ENCODE data around the gene MYO1G.
"Not testable (repeated sequence)": the region's sequence is repeated elsewhere in the genome, so short reads cannot be mapped to it uniquely, and the experiment has no call there.

DNA sequence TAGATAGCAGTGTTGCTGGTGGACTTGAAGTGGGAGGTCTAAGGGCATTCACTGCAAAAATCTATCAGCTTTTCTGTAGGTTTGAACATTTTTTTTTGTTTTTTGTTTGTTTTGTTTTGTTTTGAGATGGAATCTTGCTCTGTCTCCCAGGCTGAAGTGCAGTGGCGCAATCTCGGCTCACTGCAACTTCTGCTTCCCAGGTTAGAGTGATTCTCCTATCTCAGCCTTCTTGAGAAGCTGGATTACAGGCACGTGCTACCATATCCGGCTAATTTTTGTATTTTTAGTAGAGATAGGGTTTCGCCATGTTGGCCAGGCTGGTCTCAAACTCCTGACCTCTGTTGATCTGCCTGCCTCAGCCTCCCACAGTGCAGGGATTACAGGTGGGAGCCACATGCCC is 44.3 kb downstream of the MYO1G start:
- TF ChIP-seq, protein P1, sequence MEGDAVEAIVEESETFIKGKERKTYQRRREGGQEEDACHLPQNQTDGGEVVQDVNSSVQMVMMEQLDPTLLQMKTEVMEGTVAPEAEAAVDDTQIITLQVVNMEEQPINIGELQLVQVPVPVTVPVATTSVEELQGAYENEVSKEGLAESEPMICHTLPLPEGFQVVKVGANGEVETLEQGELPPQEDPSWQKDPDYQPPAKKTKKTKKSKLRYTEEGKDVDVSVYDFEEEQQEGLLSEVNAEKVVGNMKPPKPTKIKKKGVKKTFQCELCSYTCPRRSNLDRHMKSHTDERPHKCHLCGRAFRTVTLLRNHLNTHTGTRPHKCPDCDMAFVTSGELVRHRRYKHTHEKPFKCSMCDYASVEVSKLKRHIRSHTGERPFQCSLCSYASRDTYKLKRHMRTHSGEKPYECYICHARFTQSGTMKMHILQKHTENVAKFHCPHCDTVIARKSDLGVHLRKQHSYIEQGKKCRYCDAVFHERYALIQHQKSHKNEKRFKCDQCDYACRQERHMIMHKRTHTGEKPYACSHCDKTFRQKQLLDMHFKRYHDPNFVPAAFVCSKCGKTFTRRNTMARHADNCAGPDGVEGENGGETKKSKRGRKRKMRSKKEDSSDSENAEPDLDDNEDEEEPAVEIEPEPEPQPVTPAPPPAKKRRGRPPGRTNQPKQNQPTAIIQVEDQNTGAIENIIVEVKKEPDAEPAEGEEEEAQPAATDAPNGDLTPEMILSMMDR (IDR thresholded peaks at IDR 0.05): not testable (repeated sequence)
- TF ChIP-seq POLR2AphosphoS5, TCF7L2 (IDR thresholded peaks at IDR 0.05; ENCODE audit: low read depth, low read length): not testable (repeated sequence)
- TF ChIP-seq, protein P2, sequence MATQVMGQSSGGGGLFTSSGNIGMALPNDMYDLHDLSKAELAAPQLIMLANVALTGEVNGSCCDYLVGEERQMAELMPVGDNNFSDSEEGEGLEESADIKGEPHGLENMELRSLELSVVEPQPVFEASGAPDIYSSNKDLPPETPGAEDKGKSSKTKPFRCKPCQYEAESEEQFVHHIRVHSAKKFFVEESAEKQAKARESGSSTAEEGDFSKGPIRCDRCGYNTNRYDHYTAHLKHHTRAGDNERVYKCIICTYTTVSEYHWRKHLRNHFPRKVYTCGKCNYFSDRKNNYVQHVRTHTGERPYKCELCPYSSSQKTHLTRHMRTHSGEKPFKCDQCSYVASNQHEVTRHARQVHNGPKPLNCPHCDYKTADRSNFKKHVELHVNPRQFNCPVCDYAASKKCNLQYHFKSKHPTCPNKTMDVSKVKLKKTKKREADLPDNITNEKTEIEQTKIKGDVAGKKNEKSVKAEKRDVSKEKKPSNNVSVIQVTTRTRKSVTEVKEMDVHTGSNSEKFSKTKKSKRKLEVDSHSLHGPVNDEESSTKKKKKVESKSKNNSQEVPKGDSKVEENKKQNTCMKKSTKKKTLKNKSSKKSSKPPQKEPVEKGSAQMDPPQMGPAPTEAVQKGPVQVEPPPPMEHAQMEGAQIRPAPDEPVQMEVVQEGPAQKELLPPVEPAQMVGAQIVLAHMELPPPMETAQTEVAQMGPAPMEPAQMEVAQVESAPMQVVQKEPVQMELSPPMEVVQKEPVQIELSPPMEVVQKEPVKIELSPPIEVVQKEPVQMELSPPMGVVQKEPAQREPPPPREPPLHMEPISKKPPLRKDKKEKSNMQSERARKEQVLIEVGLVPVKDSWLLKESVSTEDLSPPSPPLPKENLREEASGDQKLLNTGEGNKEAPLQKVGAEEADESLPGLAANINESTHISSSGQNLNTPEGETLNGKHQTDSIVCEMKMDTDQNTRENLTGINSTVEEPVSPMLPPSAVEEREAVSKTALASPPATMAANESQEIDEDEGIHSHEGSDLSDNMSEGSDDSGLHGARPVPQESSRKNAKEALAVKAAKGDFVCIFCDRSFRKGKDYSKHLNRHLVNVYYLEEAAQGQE (IDR thresholded peaks at IDR 0.05; ENCODE audit: insufficient read depth in 1 of 2, low read depth in 2 of 2, low read length in 1 of 2): not testable (repeated sequence)
